Activated CD4-positive, alpha-beta T cell treated with anti-CD3 and anti-CD28 coated beads, Interleukin-2, Interleukin-6, amounts not matched to agents 100 ng/mL and 50 ng/mL, durations not matched to agents 16 hours and 8 hours (primary cell): ENCODE results near the gene CFL1.

Source experiments
- DNase-seq: peaks from one replicate; pipeline ENCODE4 v3.0.0-alpha.2; 2020

The CFL1 gene

GRCh38 chr11:65829459-65829858, 28.5 kb downstream of the CFL1 start:
- DNase-seq, result no peak

- DNase-seq, result no peak
Measured at GRCh38 chr11:65826984-65827735, 30.8 kb downstream of the CFL1 start.

- DNase-seq, result no peak
Measured at GRCh38 chr11:65822776-65823528, 35.0 kb downstream of the CFL1 start.

GRCh38 chr11:65821107-65821506, 36.9 kb downstream of the CFL1 start:
- DNase-seq, result no peak

GRCh38 chr11:65817835-65818680, 39.9 kb downstream of the CFL1 start:
- peak; percentile 95 for DNase-seq

GRCh38 chr11:65817312-65817834, 40.6 kb downstream of the CFL1 start:
- DNase-seq, result no peak

GRCh38 chr11:65816696-65817095, 41.3 kb downstream of the CFL1 start:
- DNase-seq, result no peak

- no peak for DNase-seq
Measured at GRCh38 chr11:65814986-65815565, 42.9 kb downstream of the CFL1 start.

GRCh38 chr11:65814131-65814985, 43.6 kb downstream of the CFL1 start:
- DNase-seq, result no peak

GRCh38 chr11:65811764-65812475, 46.1 kb downstream of the CFL1 start:
- no peak for DNase-seq

GRCh38 chr11:65810046-65810868, 47.7 kb downstream of the CFL1 start:
- no peak for DNase-seq

- no peak for DNase-seq
Measured at GRCh38 chr11:65809496-65809895, 48.5 kb downstream of the CFL1 start.

- no peak for DNase-seq
Measured at GRCh38 chr11:65808744-65809341, 49.1 kb downstream of the CFL1 start.

GRCh38 chr11:65806979-65807378, 51.0 kb downstream of the CFL1 start:
- DNase-seq, result no peak
